H1 (cell line): ENCODE measurements around the gene ERGIC3. TPM values are rescaled to one million over a fixed set of nuclear protein-coding genes. Genes with fewer than 3 reads are reported as not detected.

ENCODE experiments used
- CTCF ChIA-PET: fragments of 300-600 bp; sonication (Branson Sonifier 250); formaldehyde crosslinking; loops from one replicate; lab custom pipeline; 2021; ENCODE audit not compliant: partially characterized antibody; lab: Charles Lee
- POLR2A ChIA-PET: fragments of 300-600 bp; sonication (Branson Sonifier 250); formaldehyde crosslinking; loops from one replicate; lab custom pipeline; 2021; ENCODE audit warnings: inconsistent platforms; ENCODE audit not compliant: partially characterized antibody; lab: Charles Lee
- DNase-seq, 2 experiments: peaks; one replicate each; pipeline versions ENCODE4 v3.0.0 to v3.0.0-alpha.2; 2010 to 2022; ENCODE audit warnings: low spot score in 2 of 2, low read depth in 1 of 2, mixed read lengths in 1 of 2
- FAIRE-seq: peaks from 2 replicates; lab custom pipeline; 2011; peaks lifted over from hg19 to GRCh38; lab: Jason Lieb, UNC
- H2AFZ ChIP-seq: 2 replicates; pipeline ENCODE4 v1.8.1; 2012; ENCODE audit warnings: low read length, inconsistent platforms
- H2AK5ac ChIP-seq: 2 replicates; pipeline ENCODE4 v1.6.1; 2013; ENCODE audit warnings: low read depth, low read length
- H2BK120ac ChIP-seq: replicated peaks from 2 replicates; pipeline ENCODE3; 2013; ENCODE audit warnings: low read depth, low read length, inconsistent platforms
- H2BK12ac ChIP-seq: 2 replicates; pipeline ENCODE4 v1.6.1; 2013; ENCODE audit warnings: low read depth, low read length
- H2BK15ac ChIP-seq: 2 replicates; pipeline ENCODE4 v1.6.1; 2013; ENCODE audit warnings: low read length
- H2BK20ac ChIP-seq: 2 replicates; pipeline ENCODE4 v1.6.1; 2013; ENCODE audit warnings: low read length
- H2BK5ac ChIP-seq: 2 replicates; pipeline ENCODE4 v1.6.1; 2013; ENCODE audit warnings: low read depth, low read length
- H3K14ac ChIP-seq: 2 replicates; pipeline ENCODE4 v1.6.1; 2013; ENCODE audit warnings: inconsistent platforms; ENCODE audit not compliant: insufficient read length
- H3K18ac ChIP-seq: 2 replicates; pipeline ENCODE4 v1.6.1; 2013; ENCODE audit warnings: low read length; ENCODE audit errors: extremely low read depth
- H3K23ac ChIP-seq: 2 replicates; pipeline ENCODE4 v1.6.1; 2013; ENCODE audit warnings: inconsistent platforms; ENCODE audit not compliant: insufficient read length
- H3K23me2 ChIP-seq: 2 replicates; pipeline ENCODE4 v1.6.1; 2013; ENCODE audit warnings: low read depth, low read length
- H3K27ac ChIP-seq: 2 replicates; pipeline ENCODE4 v1.6.1; 2011; ENCODE audit warnings: low read depth, low read length, inconsistent platforms
- H3K27me3 ChIP-seq, 4 experiments: replicated peaks in 1 of 4; 1 replicate in 1 of 4; 2 replicates in 3 of 4; pipeline versions ENCODE4 v1.6.1 to v1.8.1; 2011 to 2013; ENCODE audit warnings: low read length in 3 of 4, mild to moderate bottlenecking in 3 of 4, inconsistent platforms in 2 of 4, mixed read lengths in 2 of 4, moderate library complexity in 1 of 4; ENCODE audit not compliant: control insufficient read depth in 3 of 4, insufficient read depth in 3 of 4; ENCODE audit errors: extremely low read depth in 1 of 4
- H3K36me3 ChIP-seq, 4 experiments: 2 replicates each; pipeline versions ENCODE4 v1.6.1 to v1.8.1; 2011 to 2013; ENCODE audit warnings: mild to moderate bottlenecking in 4 of 4, low read length in 3 of 4, moderate library complexity in 2 of 4, control low read depth in 1 of 4, inconsistent platforms in 1 of 4; ENCODE audit not compliant: insufficient read depth in 4 of 4, control insufficient read depth in 2 of 4
- H3K4ac ChIP-seq: replicated peaks from 2 replicates; pipeline ENCODE3; 2013; ENCODE audit warnings: low read length, low read depth, mixed read lengths, inconsistent platforms; ENCODE audit not compliant: insufficient read length
- H3K4me1 ChIP-seq, 4 experiments: replicated peaks in 1 of 4; 1 replicate in 1 of 4; 2 replicates in 3 of 4; pipeline versions ENCODE4 v1.6.1 to v1.8.1; 2011 to 2013; ENCODE audit warnings: low read length in 3 of 4, inconsistent platforms in 2 of 4, mixed read lengths in 1 of 4; ENCODE audit not compliant: insufficient read depth in 4 of 4, control insufficient read depth in 3 of 4
- H3K4me2 ChIP-seq, 2 experiments: 2 replicates each; pipeline versions ENCODE4 v1.6.1 to v1.8.1; 2011 to 2013; ENCODE audit warnings: low read depth in 2 of 2, low read length in 2 of 2, control low read depth in 1 of 2, inconsistent platforms in 1 of 2, mild to moderate bottlenecking in 1 of 2; ENCODE audit not compliant: insufficient read depth in 1 of 2
- H3K4me3 ChIP-seq, 4 experiments: fragments of 200-600, 300-600 bp in 1 of 4; sonication (generic), shearing (Covaris generic), sonication (Bioruptor Twin) in 1 of 4; 2 replicates each; pipeline versions ENCODE4 v1.5.1 to v1.8.1; 2011 to 2016; ENCODE audit warnings: low read length in 4 of 4, low read depth in 3 of 4, control low read depth in 2 of 4, inconsistent platforms in 2 of 4, mild to moderate bottlenecking in 2 of 4, mixed read lengths in 1 of 4, moderate library complexity in 1 of 4; ENCODE audit not compliant: insufficient read depth in 2 of 4; ENCODE audit errors: extremely low read depth in 1 of 4
- H3K56ac ChIP-seq: replicated peaks from 2 replicates; pipeline ENCODE3; 2013; ENCODE audit warnings: low read depth, mild to moderate bottlenecking, mixed read lengths, low read length, inconsistent platforms; ENCODE audit not compliant: insufficient read length
- H3K79me1 ChIP-seq: 2 replicates; pipeline ENCODE4 v1.6.1; 2013; ENCODE audit warnings: low read depth, low read length, control low read depth
- H3K79me2 ChIP-seq, 2 experiments: 2 replicates each; pipeline versions ENCODE4 v1.6.1 to v1.8.1; 2012 to 2013; ENCODE audit warnings: low read length in 2 of 2, mild to moderate bottlenecking in 2 of 2, inconsistent platforms in 1 of 2; ENCODE audit not compliant: insufficient read depth in 2 of 2, control insufficient read depth in 1 of 2
- H3K9ac ChIP-seq, 4 experiments: replicated peaks in 1 of 4; 1 replicate in 1 of 4; 2 replicates in 3 of 4; pipeline versions ENCODE4 v1.6.1 to v1.8.1; 2011 to 2013; ENCODE audit warnings: low read depth in 3 of 4, low read length in 3 of 4, control low read depth in 2 of 4, mild to moderate bottlenecking in 2 of 4, moderate library complexity in 2 of 4, inconsistent platforms in 1 of 4; ENCODE audit errors: extremely low read depth in 1 of 4
- H3K9me3 ChIP-seq, 2 experiments: 2 replicates each; pipeline versions ENCODE4 v1.6.1 to v1.8.1; 2012 to 2013; ENCODE audit warnings: mild to moderate bottlenecking in 2 of 2, moderate library complexity in 2 of 2, control low read depth in 1 of 2, inconsistent platforms in 1 of 2, low read depth in 1 of 2, low read length in 1 of 2, mixed read lengths in 1 of 2; ENCODE audit not compliant: insufficient read depth in 2 of 2
- H4K20me1 ChIP-seq, 2 experiments: replicated peaks in 1 of 2; 2 replicates each; pipeline versions ENCODE3 to v1.8.1; 2011 to 2013; ENCODE audit warnings: inconsistent platforms in 2 of 2, low read length in 2 of 2, mild to moderate bottlenecking in 1 of 2; ENCODE audit not compliant: insufficient read depth in 2 of 2, control insufficient read depth in 1 of 2
- H4K5ac ChIP-seq: 2 replicates; pipeline ENCODE4 v1.6.1; 2013; ENCODE audit warnings: low read length, low read depth, mixed read lengths, inconsistent platforms; ENCODE audit not compliant: insufficient read length
- H4K8ac ChIP-seq: 2 replicates; pipeline ENCODE4 v1.8.0; 2013; ENCODE audit warnings: mild to moderate bottlenecking, moderate library complexity, low read length, inconsistent platforms; ENCODE audit not compliant: insufficient read depth; ENCODE audit errors: extremely low read depth
- H4K91ac ChIP-seq: replicated peaks from 2 replicates; pipeline ENCODE3; 2013; ENCODE audit warnings: low read length, mixed read lengths, inconsistent platforms; ENCODE audit not compliant: insufficient read length
- JUND ChIP-seq: IDR thresholded peaks from 2 replicates; pipeline ENCODE4 v1.6.1; 2011; ENCODE audit warnings: mild to moderate bottlenecking, improper control_type of control experiment, low read length
- NRF1 ChIP-seq: IDR thresholded peaks from 2 replicates; pipeline ENCODE4 v1.6.1; 2011; ENCODE audit warnings: mild to moderate bottlenecking, low read depth, low read length, improper control_type of control experiment
- WGBS, 2 experiments: shearing (Covaris generic) in 1 of 2; methylation state at CpG; one replicate each; pipeline versions ENCODE4 v1.1.6 to v1.1.7; 2013 to 2015; ENCODE audit warnings: low lambda C conversion rate in 2 of 2, mixed read lengths in 2 of 2, inconsistent platforms in 1 of 2, low coverage in 1 of 2, missing lambda C conversion rate in 1 of 2; ENCODE audit not compliant: insufficient replicate concordance in 2 of 2, insufficient coverage in 1 of 2, insufficient read length in 1 of 2; ENCODE audit errors: extremely low coverage in 1 of 2, missing lambda C conversion rate in 1 of 2; 5-methylcytosine and 5-hydroxymethylcytosine counted together
- polyA plus RNA-seq, 7 experiments: library from polyadenylated mRNA; depleted of rRNA in 3 of 7; stranded (reverse) in 5 of 7; unstranded in 2 of 7; fragments of >200 nt in 5 of 7; fragments of 200-250 nt in 2 of 7; gene quantifications; 1 replicate in 5 of 7; 2 replicates in 1 of 7; 4 replicates in 1 of 7; pipeline versions ENCODE4 v1.2.1 to v1.2.3, GENCODE V29; 2011 to 2013; ENCODE audit warnings: missing spikeins in 2 of 7, mixed read lengths in 2 of 7
- total RNA-seq: library from RNA; stranded (reverse); fragmentation: NEBNext Ultra II Directional; extraction: Animal tissue kit (Norgen Biotek cat#: 25700); gene quantifications from 2 replicates; pipeline ENCODE4 v1.2.1, GENCODE V29; 2021

The ERGIC3 gene
- total and polyA plus RNA-seq, 2 of the 8 experiments (the other 6 are each of a cell fraction or from before 2014, with no cell fraction given), result 178 to 341 TPM

- Histone ChIP-seq H3K4me2 (no peak overlapping the region), H4K91ac (no peak overlapping the region), H3K4me3 (no peak overlapping the region), H3K27ac (no peak overlapping the region), H3K79me1 (no peaks in the 10 kb centered on the region), H3K23me2 (no peaks in the 10 kb centered on the region), H3K79me2 (no peaks in the 10 kb centered on the region), H3K4ac (no peak overlapping the region), H3K18ac (no peak overlapping the region), H3K56ac (no peak overlapping the region), H3K27me3 (no peaks in the 10 kb centered on the region), H4K20me1 (peaks cover 0 to 5% of the 10 kb centered on the region in 2 experiments), H2AFZ (no peak overlapping the region), H2BK20ac (no peak overlapping the region), H4K8ac (no peak overlapping the region), H3K36me3 (peaks cover 7 to 12% (median 9%) of the 10 kb centered on the region in 4 experiments; a peak in 7 of 8 replicates), H4K5ac (no peak overlapping the region), H2BK120ac (no peak overlapping the region), H3K4me1 (no peaks in the 10 kb centered on the region), H3K14ac (no peak overlapping the region), H2BK5ac (no peak overlapping the region), H2BK15ac (no peak overlapping the region), H3K23ac (no peak overlapping the region), H3K9me3 (no peaks in the 10 kb centered on the region), H2BK12ac (no peak overlapping the region), H2AK5ac (no peak overlapping the region), H3K9ac (no peak overlapping the region)
- ChIA-PET CTCF (interaction anchor here (0.5 to 1.7 kb wide), 7 partner anchors 12 to 439 kb away, joined by 3 to 4 read pairs (median 3); partner anchors contain the start of gene SCAND1), POLR2A (interaction anchor here (2.5 kb wide), 1 partner anchor 11 kb away, joined by 8 read pairs; no protein-coding TSS in a partner anchor)
- no peak for FAIRE-seq
- no peak for DNase-seq
- TF ChIP-seq JUND (no peak), NRF1 (no peak)
- WGBS, 2 experiments, result 85% methylated on average over 4 of the region's 4 CpGs; no CpG with 5 or more reads in 1 of the 2 experiments
These were observed 26.5 kb upstream of the ERGIC3 start for GRCh38 chr20:35515341-35515740.
